Sigmoid colon (tissue), 4 donors: ENCODE measurements around the gene KCNA2.

Experiments
- CTCF ChIP-seq, 4 experiments: fragments of 450-650 bp in 3 of 4; fragments of 200-600 bp in 1 of 4; IDR thresholded peaks; one replicate each; pipeline ENCODE4 v1.5.1; 2016 to 2019; ENCODE audit warnings: antibody characterized with exemption in 4 of 4, mild to moderate bottlenecking in 3 of 4, moderate library complexity in 2 of 4
- EP300 ChIP-seq, 4 donors: sonication (generic); formaldehyde crosslinking; IDR thresholded peaks; one replicate each; pipeline ENCODE4 v1.6.1; 2017; ENCODE audit warnings: antibody characterized with exemption in 4 of 4
- POLR2A ChIP-seq, 2 donors: fragments of 450-650 bp; IDR thresholded peaks; one replicate each; pipeline ENCODE4 v1.6.1; 2016; ENCODE audit warnings: antibody characterized with exemption in 2 of 2, mild to moderate bottlenecking in 2 of 2, moderate library complexity in 2 of 2
- POLR2AphosphoS5 ChIP-seq, 4 donors: sonication (generic); formaldehyde crosslinking; IDR thresholded peaks; one replicate each; pipeline ENCODE4 v1.6.1; 2017; ENCODE audit warnings: antibody characterized with exemption in 4 of 4

GRCh38 chr1:110612060-110612745 lies 6.0 kb upstream of the KCNA2 start:
- TF ChIP-seq POLR2A (IDR thresholded peaks at IDR 0.05) (no peak), CTCF (IDR thresholded peaks at IDR 0.05) (no peak), EP300 (IDR thresholded peaks at IDR 0.05) (no peak), POLR2AphosphoS5 (IDR thresholded peaks at IDR 0.05) (no peak)
